ENCODE results near the gene NCDN. TPM values are rescaled to one million over a fixed set of nuclear protein-coding genes. Genes with fewer than 3 reads are reported as not detected.

The NCDN gene
- total RNA-seq, 1 donor from 2014 or later: 12.5 TPM

GRCh38 chr1:35569936-35570335 lies 12.3 kb downstream of the NCDN start:
- H3K4me3 ChIP-seq (ENCODE audit: low read depth, low read length): no peak overlapping the region
- DNase-seq (ENCODE audit: low read depth): peak; percentile 10
- TF ChIP-seq CTCF (conservative IDR thresholded peaks at IDR 0.05; ENCODE audit: low read depth, low read length): no peak

GRCh38 chr1:35570589-35571137 lies 13.1 kb downstream of the NCDN start:
- no peak for DNase-seq (ENCODE audit: low read depth)
- no peak overlapping the region for H3K4me3 ChIP-seq (ENCODE audit: low read depth, low read length)
- no peak for TF ChIP-seq CTCF (conservative IDR thresholded peaks at IDR 0.05; ENCODE audit: low read depth, low read length)

GRCh38 chr1:35571263-35571662 lies 13.7 kb downstream of the NCDN start:
- TF ChIP-seq CTCF (conservative IDR thresholded peaks at IDR 0.05; ENCODE audit: low read depth, low read length): no peak
- H3K4me3 ChIP-seq (ENCODE audit: low read depth, low read length): no peak overlapping the region
- DNase-seq (ENCODE audit: low read depth): no peak

- no peak overlapping the region for H3K4me3 ChIP-seq (ENCODE audit: low read depth, low read length)
- no peak for DNase-seq (ENCODE audit: low read depth)
- TF ChIP-seq CTCF (conservative IDR thresholded peaks at IDR 0.05; ENCODE audit: low read depth, low read length): no peak
Observed at GRCh38 chr1:35572296-35572695, 14.7 kb downstream of the NCDN start.

- peak within 1 kb of the TSS; percentile 64 for H3K4me3 ChIP-seq (ENCODE audit: low read depth, low read length)
- no peak for DNase-seq (ENCODE audit: low read depth)
- TF ChIP-seq CTCF (conservative IDR thresholded peaks at IDR 0.05; ENCODE audit: low read depth, low read length): no peak
Observed at GRCh38 chr1:35573198-35574124, 15.9 kb downstream of the NCDN start, which contains the start of gene TFAP2E. TFAP2E (plus strand) TSS chr1:35573314; CDS start chr1:35573578, 264 bp downstream.

- no peak for TF ChIP-seq CTCF (conservative IDR thresholded peaks at IDR 0.05; ENCODE audit: low read depth, low read length)
- DNase-seq (ENCODE audit: low read depth): no peak
- H3K4me3 ChIP-seq (ENCODE audit: low read depth, low read length): peak overlapping the region; percentile 64
Observed at GRCh38 chr1:35574125-35574654, 16.6 kb downstream of the NCDN start.
